ENCODE data around the gene SETD2. TPM values are rescaled to one million over a fixed set of nuclear protein-coding genes. Genes with fewer than 3 reads are reported as not detected.
A peak's percentile ranks its signal among the peaks of the same experiment; 100 is the strongest.

Gene SETD2
- total and polyA plus RNA-seq, 9 of the 15 experiments (the other 6 are each of a cell fraction or from before 2014, with no cell fraction given), result 8.2 to 44.0 (median 33.6) TPM

DNA sequence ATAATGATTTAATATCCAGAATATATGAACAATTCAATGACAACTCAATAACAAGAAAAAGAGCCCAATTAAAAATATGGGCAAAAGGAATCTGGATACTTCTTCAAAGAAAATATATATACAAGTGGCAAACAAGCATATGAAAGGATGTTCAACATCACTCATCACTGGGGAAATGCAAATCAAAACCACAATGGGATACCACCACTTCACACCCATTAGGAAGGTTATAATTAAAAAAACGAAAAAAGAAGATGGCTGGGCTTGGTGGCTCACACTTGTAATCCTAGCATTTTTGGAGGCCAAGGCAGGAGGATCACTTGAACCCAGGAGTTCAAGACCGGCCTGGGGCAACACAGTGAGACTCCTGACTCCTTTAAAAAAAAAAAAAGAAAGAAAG, 191.5 kb downstream of the SETD2 start:
- Histone ChIP-seq H3K4me3 (no peak overlapping the region), H3K4me1 (replicated peaks in 1 of 2; ENCODE audit: control insufficient read depth in 2 of 2, insufficient read depth in 2 of 2, low read length in 2 of 2) (peaks cover 46 to 59% of the 10 kb centered on the region in 2 experiments), H3K4me2 (ENCODE audit: insufficient read depth, low read length) (no peak overlapping the region), H3K27me3 (ENCODE audit: control insufficient read depth in 2 of 2, insufficient read depth in 2 of 2, low read length in 2 of 2) (no peaks in the 10 kb centered on the region), H3K79me2 (ENCODE audit: control insufficient read depth, insufficient read depth, low read length) (peaks cover 90% of the 10 kb centered on the region), H3K27ac (ENCODE audit: extremely low read depth, low read depth, low read length) (no peak overlapping the region), H3K9me1 (ENCODE audit: control insufficient read depth, insufficient read depth, low read length) (peaks cover 30% of the 10 kb centered on the region), H2AFZ (ENCODE audit: low read depth, low read length) (no peak overlapping the region), H3K9ac (ENCODE audit: insufficient read depth in 1 of 2, low read depth in 2 of 2, low read length in 2 of 2) (no peak overlapping the region), H4K20me1 (replicated peaks; ENCODE audit: control insufficient read depth, insufficient read depth, low read length) (peaks cover 49% of the 10 kb centered on the region), H3K9me3 (replicated peaks; ENCODE audit: control insufficient read depth, insufficient read depth, low read depth, low read length) (no peaks in the 10 kb centered on the region), H3K36me3 (ENCODE audit: control insufficient read depth, insufficient read depth, low read length) (peaks cover 59% of the 10 kb centered on the region)
- POLR2A ChIA-PET, result interaction anchor here (0.8 to 1.4 kb wide), 3 partner anchors 14 to 37 kb away, joined by 3 read pairs; no protein-coding TSS in a partner anchor
- intact Hi-C loops (cut with micrococcal nuclease), result no loop called here
- ATAC-seq (no peak), FAIRE-seq (no peak), DNase-seq (ENCODE audit: extremely low read depth in 1 of 4, low spot score in 3 of 4) (no peak)
- 33% methylated on average over 2 of the region's 2 CpGs for WGBS (ENCODE audit: insufficient coverage, low coverage, missing lambda C conversion rate)
- TF ChIP-seq ZNF395 (CRISPR knock-in tag; IDR thresholded peaks at IDR 0.05), result no peak
- no peak for TF ChIP-seq AFF4 (CRISPR knock-in tag; IDR thresholded peaks at IDR 0.05)
- TF ChIP-seq, protein P1, sequence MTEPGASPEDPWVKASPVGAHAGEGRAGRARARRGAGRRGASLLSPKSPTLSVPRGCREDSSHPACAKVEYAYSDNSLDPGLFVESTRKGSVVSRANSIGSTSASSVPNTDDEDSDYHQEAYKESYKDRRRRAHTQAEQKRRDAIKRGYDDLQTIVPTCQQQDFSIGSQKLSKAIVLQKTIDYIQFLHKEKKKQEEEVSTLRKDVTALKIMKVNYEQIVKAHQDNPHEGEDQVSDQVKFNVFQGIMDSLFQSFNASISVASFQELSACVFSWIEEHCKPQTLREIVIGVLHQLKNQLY (CRISPR knock-in tag; conservative IDR thresholded peaks at IDR 0.05), result no peak
- TF ChIP-seq MEIS2 (IDR thresholded peaks at IDR 0.05; ENCODE audit: partially characterized antibody), result peak; percentile 27
- TF ChIP-seq ZMIZ1 (IDR thresholded peaks at IDR 0.05; ENCODE audit: low read depth in 2 of 2, low read length in 2 of 2), result no peak
- TF ChIP-seq ZNF121 (CRISPR knock-in tag; conservative IDR thresholded peaks at IDR 0.05), result peak; percentile 87
- TF ChIP-seq POLR2A (conservative IDR thresholded peaks at IDR 0.05), result no peak
- TF ChIP-seq TOE1 (IDR thresholded peaks at IDR 0.05; ENCODE audit: borderline replicate concordance), result no peak
- no peak for TF ChIP-seq TOE1 (CRISPR knock-in tag; IDR thresholded peaks at IDR 0.05; ENCODE audit: borderline replicate concordance, low read depth)
- 0 out of 2 replicates have a peak, but pooled peaks have one; percentile 45 for TF ChIP-seq BCOR (IDR thresholded peaks at IDR 0.05)
- TF ChIP-seq STAT5A (IDR thresholded peaks at IDR 0.05; ENCODE audit: borderline replicate concordance, low read length), result no peak
- TF ChIP-seq MAFK (IDR thresholded peaks at IDR 0.05; ENCODE audit: low read length), result no peak
- TF ChIP-seq KAT8 (IDR thresholded peaks at IDR 0.05; ENCODE audit: low read depth), result no peak
- no TSS peak for BruUV-seq (replicated peaks)
- CTCF ChIA-PET (ENCODE audit: low intra/inter-chr PET ratio), result no interaction called here
- in situ Hi-C loops (cut with MboI), result no loop called here
